CD4-positive, CD25-positive, alpha-beta regulatory T cell (primary cell): ENCODE measurements around the gene PXDC1. TPM values are rescaled to one million over a fixed set of nuclear protein-coding genes. Genes with fewer than 3 reads are reported as not detected.
A peak's percentile ranks its signal among the peaks of the same experiment; 100 is the strongest.

Source experiments
- ATAC-seq, 2 donors: fragments of 150-1000 bp; cut with Tn5 transposase; one replicate each; pipeline ENCODE4 v1.10.0; 2021; ENCODE audit warnings: low read depth in 2 of 2, moderate number of reproducible peaks in 2 of 2, moderate library complexity in 1 of 2
- DNase-seq, 3 donors: peaks; one replicate each; pipeline versions ENCODE4 v3.0.0 to v3.0.0-alpha.2; 2012 to 2022; ENCODE audit warnings: mixed read lengths in 1 of 3
- H3K27ac ChIP-seq: one replicate; pipeline ENCODE4 v1.7.0; 2013; ENCODE audit warnings: mild to moderate bottlenecking, low read length; ENCODE audit not compliant: insufficient read depth, poor library complexity, severe bottlenecking
- H3K27me3 ChIP-seq: one replicate; pipeline ENCODE4 v1.7.0; 2013; ENCODE audit warnings: low read length; ENCODE audit not compliant: control insufficient read depth, insufficient read depth
- H3K36me3 ChIP-seq: one replicate; pipeline ENCODE4 v1.7.0; 2013; ENCODE audit warnings: mild to moderate bottlenecking, low read length, moderate library complexity; ENCODE audit not compliant: control insufficient read depth, insufficient read depth
- H3K4me1 ChIP-seq: 2 replicates; pipeline ENCODE4 v1.7.0; 2013; ENCODE audit warnings: mild to moderate bottlenecking, low read length; ENCODE audit not compliant: insufficient read depth, control insufficient read depth, poor library complexity, severe bottlenecking
- H3K4me3 ChIP-seq: one replicate; pipeline ENCODE4 v1.7.0; 2013; ENCODE audit warnings: low read depth, mild to moderate bottlenecking, low read length, moderate library complexity
- H3K9me3 ChIP-seq, 2 experiments: 1 replicate in 1 of 2; 2 replicates in 1 of 2; pipeline ENCODE4 v1.7.0; 2013; ENCODE audit warnings: low read length in 2 of 2, mild to moderate bottlenecking in 1 of 2, moderate library complexity in 1 of 2; ENCODE audit not compliant: control insufficient read depth in 2 of 2
- H3K27ac Mint-ChIP-seq, 3 donors: one replicate each; pipeline ENCODE4 v1.8.0; 2020 to 2022; ENCODE audit warnings: mild to moderate bottlenecking in 3 of 3, mixed read lengths in 3 of 3, moderate library complexity in 2 of 3
- H3K27me3 Mint-ChIP-seq: one replicate; pipeline ENCODE4 v1.8.0; 2022; ENCODE audit warnings: mild to moderate bottlenecking, mixed read lengths
- H3K36me3 Mint-ChIP-seq: one replicate; pipeline ENCODE4 v1.8.0; 2020; ENCODE audit warnings: mixed read lengths
- H3K4me1 Mint-ChIP-seq, 4 donors: one replicate each; pipeline ENCODE4 v1.8.0; 2020 to 2022; ENCODE audit warnings: mixed read lengths in 4 of 4, mild to moderate bottlenecking in 1 of 4
- H3K4me3 Mint-ChIP-seq, 4 donors: one replicate each; pipeline ENCODE4 v1.8.0; 2020 to 2022; ENCODE audit warnings: mild to moderate bottlenecking in 4 of 4, mixed read lengths in 4 of 4, moderate library complexity in 3 of 4
- H3K9me3 Mint-ChIP-seq, 7 donors: one replicate each; pipeline ENCODE4 v1.8.0; 2020 to 2022; ENCODE audit warnings: mixed read lengths in 7 of 7, mild to moderate bottlenecking in 3 of 7, moderate library complexity in 2 of 7
- polyA plus RNA-seq, 4 donors: library from polyadenylated mRNA; unstranded; fragments of 300-500 nt; fragmentation: Illumina TruSeq; gene quantifications; one replicate each; pipeline ENCODE4 v1.2.3, GENCODE V29; 2021
- total RNA-seq: library from RNA; stranded (reverse); gene quantifications from one replicate; pipeline ENCODE4 v1.2.3, GENCODE V29; 2022

PXDC1 gene
- 1.1 TPM for total RNA-seq
- polyA plus RNA-seq, result not detected

DNA sequence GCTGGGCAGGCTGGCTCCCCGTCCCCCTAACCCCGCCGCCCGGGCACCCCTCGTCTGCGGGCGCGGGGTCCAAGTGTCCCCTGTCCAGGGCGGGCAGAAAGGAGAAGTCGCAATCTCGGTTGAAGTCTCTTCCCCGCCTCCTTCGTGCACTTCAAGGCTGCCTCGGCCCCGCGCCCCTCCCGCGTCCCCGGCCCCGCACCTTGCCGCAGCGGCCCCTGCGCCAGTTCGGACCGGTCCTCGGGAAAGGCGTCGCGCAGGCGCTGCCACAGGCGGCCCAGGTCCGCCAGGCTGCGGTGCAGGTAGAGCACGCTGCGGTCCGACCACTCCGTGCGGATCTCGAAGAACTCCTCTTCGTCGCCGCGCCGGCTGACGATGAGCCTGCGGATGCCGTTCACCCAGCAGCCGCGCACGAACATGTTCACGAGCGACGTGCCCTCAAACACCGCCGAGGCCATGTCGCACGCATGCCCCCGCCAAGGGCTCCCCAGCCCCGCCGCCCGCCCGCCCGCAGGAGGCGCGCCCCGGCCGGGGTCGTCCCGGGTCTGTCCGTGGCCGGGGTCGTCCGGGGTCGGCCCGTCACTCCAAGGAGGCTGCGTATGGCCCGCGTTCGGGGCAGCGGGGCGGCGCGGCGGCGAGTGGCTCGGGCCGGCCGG lies at the start of gene PXDC1:
Gene PXDC1 (minus strand): TSS at position 637 of the 653 bp plus-strand sequence. CDS start 182 bp downstream, at position 455.
- H3K27me3 Mint-ChIP-seq, result peaks cover 62% of the 10 kb centered on the region
- Histone ChIP-seq H3K36me3 (no peaks in the 10 kb centered on the region), H3K4me1 (peaks cover 24% of the 10 kb centered on the region), H3K4me3 (no peak within 1 kb of the TSS), H3K9me3 (no peaks in the 10 kb centered on the region), H3K27me3 (peaks cover 11% of the 10 kb centered on the region), H3K27ac (no peak within 1 kb of the TSS)
- no peak within 1 kb of the TSS for H3K27ac Mint-ChIP-seq
- ATAC-seq (peak; percentile 30 to 44), DNase-seq (peak in 2 of 3 donors; percentile 32 to 35)
- H3K4me1 Mint-ChIP-seq, result peaks cover 0 to 19% (median 4%) of the 10 kb centered on the region in 4 donors
- peak within 1 kb of the TSS; percentile 65 to 80 (median 76) for H3K4me3 Mint-ChIP-seq
- H3K36me3 Mint-ChIP-seq, result no peaks in the 10 kb centered on the region
- no peaks in the 10 kb centered on the region for H3K9me3 Mint-ChIP-seq

GRCh38 chr6:3800850-3801591 lies 49.5 kb upstream of the PXDC1 start:
- no peaks in the 10 kb centered on the region for H3K27me3 ChIP-seq
- H3K36me3 Mint-ChIP-seq, result no peaks in the 10 kb centered on the region
- H3K9me3 ChIP-seq, result no peaks in the 10 kb centered on the region
- no peak overlapping the region for H3K27ac Mint-ChIP-seq
- peaks cover 4% of the 10 kb centered on the region for H3K27me3 Mint-ChIP-seq
- peaks cover 0 to 20% (median 12%) of the 10 kb centered on the region in 4 donors for H3K4me1 Mint-ChIP-seq
- H3K4me3 ChIP-seq, result no peak overlapping the region
- peaks cover 0 to 1% (median 0%) of the 10 kb centered on the region in 7 donors for H3K9me3 Mint-ChIP-seq
- DNase-seq (no peak), ATAC-seq (no peak)
- no peak overlapping the region for H3K4me3 Mint-ChIP-seq
- no peak overlapping the region for H3K27ac ChIP-seq
- no peaks in the 10 kb centered on the region for H3K36me3 ChIP-seq
- no peaks in the 10 kb centered on the region for H3K4me1 ChIP-seq

- DNase-seq (no peak), ATAC-seq (no peak)
- H3K4me1 ChIP-seq, result no peaks in the 10 kb centered on the region
- H3K36me3 ChIP-seq, result no peaks in the 10 kb centered on the region
- no peak overlapping the region for H3K4me3 ChIP-seq
- Mint-ChIP-seq H3K4me1 (peaks cover 0 to 20% (median 12%) of the 10 kb centered on the region in 4 donors), H3K4me3 (no peak overlapping the region), H3K27ac (no peak overlapping the region), H3K27me3 (no peaks in the 10 kb centered on the region), H3K36me3 (no peaks in the 10 kb centered on the region), H3K9me3 (peaks cover 0 to 1% (median 0%) of the 10 kb centered on the region in 7 donors)
- H3K27ac ChIP-seq, result no peak overlapping the region
- no peaks in the 10 kb centered on the region for H3K27me3 ChIP-seq
- H3K9me3 ChIP-seq, result no peaks in the 10 kb centered on the region
These were observed 48.2 kb upstream of the PXDC1 start for GRCh38 chr6:3799719-3800118.

DNA sequence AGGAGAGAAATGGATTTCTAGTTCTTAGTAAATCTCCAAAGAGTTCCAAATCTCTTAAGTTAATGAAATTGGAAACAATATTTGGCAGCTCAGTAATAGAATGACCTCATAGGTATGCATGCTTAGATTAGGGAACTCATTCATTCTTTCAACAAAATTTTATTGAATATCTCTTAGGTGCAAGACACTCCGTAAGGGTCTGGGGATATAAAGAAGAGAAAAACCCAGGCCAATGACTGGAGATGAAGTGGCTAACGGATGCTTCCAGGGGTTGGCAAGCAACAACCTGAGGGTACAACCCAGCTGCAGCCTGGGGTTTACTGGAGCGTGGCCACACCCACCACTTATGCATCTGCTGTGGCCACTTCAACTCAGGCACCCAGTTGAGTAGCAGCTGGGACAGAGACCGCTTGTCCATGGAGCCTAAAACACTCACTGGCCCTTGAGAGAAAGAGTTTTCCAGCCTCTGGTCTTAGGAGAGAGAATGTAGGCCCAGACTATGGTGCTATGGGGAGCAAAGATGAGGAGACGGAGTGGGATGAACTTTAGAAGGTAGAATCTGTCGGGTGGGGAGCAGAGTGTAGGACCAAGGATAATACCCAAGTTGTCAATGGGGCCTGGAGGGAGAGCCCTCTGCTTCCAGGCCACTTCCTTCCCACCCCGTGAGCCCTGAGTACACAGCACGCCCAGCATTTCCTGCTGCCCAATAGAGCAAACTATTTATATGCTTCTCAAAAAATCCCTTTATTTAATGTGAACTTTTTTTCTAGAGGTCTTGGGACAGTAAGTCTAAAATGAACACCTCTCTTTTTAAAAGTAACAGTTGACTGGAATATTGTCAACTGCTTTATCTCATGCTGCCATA lies 46.8 kb upstream of the PXDC1 start:
- Histone ChIP-seq H3K4me1 (no peaks in the 10 kb centered on the region), H3K4me3 (no peak overlapping the region), H3K36me3 (no peaks in the 10 kb centered on the region), H3K27me3 (no peaks in the 10 kb centered on the region), H3K9me3 (no peaks in the 10 kb centered on the region), H3K27ac (no peak overlapping the region)
- Mint-ChIP-seq H3K36me3 (no peaks in the 10 kb centered on the region), H3K9me3 (peaks cover 0 to 1% (median 0%) of the 10 kb centered on the region in 7 donors), H3K27ac (peak overlapping the region in 2 of 3 donors; percentile 31 to 33), H3K4me3 (no peak overlapping the region), H3K27me3 (no peaks in the 10 kb centered on the region), H3K4me1 (peaks cover 3 to 17% (median 10%) of the 10 kb centered on the region in 4 donors)
- no peak for ATAC-seq
- no peak for DNase-seq

- Mint-ChIP-seq H3K4me3 (no peak overlapping the region), H3K36me3 (no peaks in the 10 kb centered on the region), H3K9me3 (no peaks in the 10 kb centered on the region), H3K27me3 (no peaks in the 10 kb centered on the region), H3K4me1 (peaks cover 3 to 15% (median 8%) of the 10 kb centered on the region in 4 donors), H3K27ac (no peak overlapping the region)
- Histone ChIP-seq H3K27ac (no peak overlapping the region), H3K27me3 (no peaks in the 10 kb centered on the region), H3K4me1 (no peaks in the 10 kb centered on the region), H3K36me3 (no peaks in the 10 kb centered on the region), H3K9me3 (no peaks in the 10 kb centered on the region), H3K4me3 (no peak overlapping the region)
- no peak for ATAC-seq
- DNase-seq, result no peak
These were observed 45.9 kb upstream of the PXDC1 start for GRCh38 chr6:3797231-3798054.

GRCh38 chr6:3796719-3797041 lies 45.2 kb upstream of the PXDC1 start:
- no peaks in the 10 kb centered on the region for H3K27me3 ChIP-seq
- no peak overlapping the region for H3K4me3 Mint-ChIP-seq
- no peaks in the 10 kb centered on the region for H3K36me3 ChIP-seq
- DNase-seq, result no peak
- H3K27ac ChIP-seq, result no peak overlapping the region
- ATAC-seq, result no peak
- H3K27ac Mint-ChIP-seq, result no peak overlapping the region
- no peaks in the 10 kb centered on the region for H3K36me3 Mint-ChIP-seq
- H3K4me1 Mint-ChIP-seq, result peaks cover 3 to 12% (median 8%) of the 10 kb centered on the region in 4 donors
- H3K27me3 Mint-ChIP-seq, result no peaks in the 10 kb centered on the region
- H3K4me1 ChIP-seq, result no peaks in the 10 kb centered on the region
- no peaks in the 10 kb centered on the region for H3K9me3 ChIP-seq
- H3K4me3 ChIP-seq, result no peak overlapping the region
- H3K9me3 Mint-ChIP-seq, result no peaks in the 10 kb centered on the region
